ENCODE measurements around the gene CTRB1.

The CTRB1 gene

DNA sequence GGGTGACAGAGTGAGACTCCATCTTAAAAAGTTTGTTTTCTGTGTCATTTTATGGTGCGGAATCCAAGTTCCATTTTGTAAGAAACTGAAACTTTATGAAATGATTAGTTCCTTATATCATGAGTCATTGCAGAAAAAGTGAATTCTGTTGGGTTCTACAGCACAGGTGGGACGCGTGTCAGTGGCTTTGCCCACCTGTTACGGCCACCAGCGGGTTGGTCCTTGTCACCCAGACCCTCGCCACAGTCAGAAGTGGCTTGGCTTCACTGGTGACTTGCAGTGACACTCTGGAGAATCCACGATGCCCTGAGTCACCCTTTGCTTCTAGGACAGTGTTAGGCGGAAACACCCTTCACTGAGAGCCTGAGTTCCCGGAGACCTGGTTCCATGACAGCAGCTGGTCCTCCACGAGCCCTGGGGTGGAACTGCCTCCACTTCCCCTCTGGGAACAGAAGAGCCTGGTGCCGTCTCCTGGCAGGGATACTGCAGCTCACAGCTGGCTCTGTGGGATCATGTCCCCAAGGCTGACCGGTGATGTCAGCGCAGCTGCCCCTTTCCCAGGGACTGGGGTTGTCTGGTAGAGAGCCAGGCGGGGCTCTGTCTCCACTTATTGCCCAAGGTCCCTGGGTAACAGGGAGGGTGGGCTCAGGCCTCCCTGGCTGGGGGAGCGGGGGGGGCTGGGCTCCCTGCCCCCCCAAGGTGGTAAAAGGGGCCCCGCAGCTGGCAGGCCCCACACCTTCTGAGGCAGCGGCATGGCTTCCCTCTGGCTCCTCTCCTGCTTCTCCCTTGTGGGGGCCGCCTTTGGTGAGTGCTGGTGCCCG, at the start of gene CTRB1:
TSS of gene CTRB1 (plus strand) at position 733 of the 821 bp plus-strand sequence. CDS start at position 753, 20 bp downstream.
- in situ Hi-C loops (cut with HindIII; ENCODE audit: low sequenced_read_pairs) = no loop called here

- in situ Hi-C loops (cut with HindIII; ENCODE audit: low sequenced_read_pairs) = no loop called here
Measured at GRCh38 chr16:75169899-75170405, 48.8 kb upstream of the CTRB1 start.

DNA sequence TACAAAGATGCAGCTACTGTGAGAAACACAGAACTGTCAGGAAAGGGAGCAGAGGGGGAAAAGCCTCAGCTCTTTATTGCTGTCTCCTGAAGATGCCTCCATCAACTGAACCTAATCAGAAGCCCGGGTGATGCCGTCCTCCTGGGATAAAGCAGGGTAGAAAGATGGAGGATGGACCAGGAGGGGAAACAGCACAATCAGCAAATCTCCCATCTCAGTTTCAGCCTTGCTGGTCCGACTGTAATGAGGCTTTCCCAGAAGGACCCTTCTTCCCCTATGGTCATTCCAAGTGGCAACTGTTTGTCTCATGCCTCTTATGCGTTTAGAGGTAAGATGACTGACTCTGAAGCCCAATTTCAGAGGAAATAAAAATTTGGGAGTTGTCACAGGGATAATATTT, 46.2 kb upstream of the CTRB1 start:
- in situ Hi-C loops (cut with HindIII; ENCODE audit: low sequenced_read_pairs) = no loop called here

- in situ Hi-C loops (cut with HindIII; ENCODE audit: low sequenced_read_pairs) = loop anchor here (25.0 kb wide), 2 partner anchors 212 to 587 kb away; no protein-coding TSS in a partner anchor
Measured at GRCh38 chr16:75175074-75175473, 43.7 kb upstream of the CTRB1 start.

DNA sequence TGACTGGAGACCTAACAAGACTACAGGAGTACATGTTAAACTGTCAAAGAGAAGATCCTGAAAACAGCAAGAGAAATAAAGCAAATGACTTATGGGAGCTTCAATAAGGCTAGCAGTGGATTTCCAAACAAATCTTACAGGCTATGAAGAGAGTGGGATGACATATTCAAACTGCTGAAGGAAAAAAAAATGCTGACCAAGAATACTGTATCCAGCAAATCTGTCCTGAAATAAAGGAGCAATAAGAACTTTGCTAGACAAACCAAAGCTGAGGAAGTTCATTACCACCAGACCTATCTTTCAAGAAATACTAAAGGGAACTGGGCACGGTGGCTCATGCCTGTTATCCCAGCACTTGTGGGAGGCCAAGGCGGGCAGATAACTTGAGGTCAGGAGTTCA, 41.9 kb upstream of the CTRB1 start:
- in situ Hi-C loops (cut with HindIII; ENCODE audit: low sequenced_read_pairs) = loop anchor here (25.0 kb wide), 2 partner anchors 210 to 585 kb away; no protein-coding TSS in a partner anchor

DNA sequence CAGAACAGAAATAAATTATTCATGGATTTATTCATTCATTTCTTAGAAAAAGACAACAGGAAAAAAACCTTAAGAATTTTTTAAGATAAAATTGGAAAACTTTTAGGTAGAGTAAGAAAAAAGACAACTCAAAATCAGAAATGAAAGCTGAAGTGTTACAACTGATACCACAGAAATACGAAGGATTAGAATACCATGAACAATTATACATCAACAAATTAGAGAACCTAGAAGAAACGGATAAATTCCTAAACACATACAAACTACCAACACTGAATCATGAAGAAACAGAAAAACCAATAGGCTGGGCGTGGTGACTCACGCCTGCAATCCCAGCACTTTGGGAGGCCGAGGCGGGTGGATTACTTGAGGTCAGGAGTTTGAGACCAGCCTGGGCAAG, 39.6 kb upstream of the CTRB1 start:
- in situ Hi-C loops (cut with HindIII; ENCODE audit: low sequenced_read_pairs) = loop anchor here (25.0 kb wide), 2 partner anchors 208 to 583 kb away; no protein-coding TSS in a partner anchor

- in situ Hi-C loops (cut with HindIII; ENCODE audit: low sequenced_read_pairs) = loop anchor here (25.0 kb wide), 2 partner anchors 206 to 581 kb away; no protein-coding TSS in a partner anchor
Measured at GRCh38 chr16:75181630-75182029, 37.2 kb upstream of the CTRB1 start.

DNA sequence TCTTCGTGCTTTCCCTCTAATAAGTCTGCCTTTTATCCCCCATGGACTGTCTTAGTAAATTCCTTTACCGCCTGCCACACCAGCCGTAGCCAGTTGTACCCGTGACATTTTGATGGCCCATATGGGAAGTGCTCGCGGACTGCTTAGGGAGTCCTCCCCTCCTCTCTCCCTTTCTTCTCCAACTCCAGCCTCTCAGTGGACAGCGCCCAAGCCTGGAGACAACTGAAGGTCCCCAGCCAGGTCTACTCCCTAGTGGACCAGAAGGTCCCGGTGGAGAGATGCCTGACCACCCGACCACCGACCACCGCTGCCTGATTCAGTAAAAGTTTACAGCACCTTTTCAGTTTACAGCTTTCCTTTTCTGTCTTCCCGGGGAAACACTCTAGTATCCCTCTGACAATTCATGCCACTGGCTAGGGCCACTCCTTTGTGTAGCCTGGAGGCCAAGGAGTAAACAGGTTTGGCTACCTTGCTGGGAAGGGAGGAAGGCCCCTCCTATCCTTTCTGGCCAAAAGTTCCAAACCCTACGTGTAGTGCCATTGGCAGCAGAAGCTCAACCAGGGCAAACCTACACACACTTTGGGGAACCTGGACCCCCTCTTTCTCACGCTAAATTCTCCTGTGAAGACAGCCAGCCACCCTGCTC, 29.8 kb upstream of the CTRB1 start:
- in situ Hi-C loops (cut with HindIII; ENCODE audit: low sequenced_read_pairs) = loop anchor here (25.0 kb wide), 2 partner anchors 198 to 573 kb away; no protein-coding TSS in a partner anchor

DNA sequence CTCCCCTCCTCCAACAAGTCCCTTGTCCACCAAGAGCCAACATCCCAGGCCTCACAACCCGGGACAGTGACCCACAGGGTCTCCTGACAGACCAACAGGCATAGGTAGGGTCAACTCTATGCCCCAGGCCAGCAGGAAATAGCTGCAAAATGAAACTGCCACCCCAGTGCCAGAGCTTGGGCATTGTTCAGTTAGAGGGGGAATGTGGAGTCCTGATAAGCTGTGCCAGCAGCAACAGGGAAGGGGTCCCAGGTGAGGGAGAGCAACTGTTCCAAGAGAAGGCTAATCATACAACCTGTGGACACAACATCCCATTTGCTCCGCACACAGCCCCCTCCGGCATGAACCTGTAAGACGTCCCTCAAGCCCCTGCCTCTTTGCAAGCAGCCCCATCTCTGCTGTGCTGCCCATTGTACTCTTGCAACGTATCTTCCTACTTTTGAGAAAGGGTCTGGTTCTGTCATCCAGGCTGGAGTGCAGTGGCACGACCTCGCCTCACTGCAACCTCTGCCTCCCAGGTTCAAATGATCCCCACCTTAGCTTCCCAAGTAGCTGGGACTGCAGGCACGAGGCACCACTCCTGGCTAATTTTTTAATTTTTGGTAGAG, 29.0 kb upstream of the CTRB1 start:
- in situ Hi-C loops (cut with HindIII; ENCODE audit: low sequenced_read_pairs) = loop anchor here (25.0 kb wide), 2 partner anchors 198 to 573 kb away; no protein-coding TSS in a partner anchor

DNA sequence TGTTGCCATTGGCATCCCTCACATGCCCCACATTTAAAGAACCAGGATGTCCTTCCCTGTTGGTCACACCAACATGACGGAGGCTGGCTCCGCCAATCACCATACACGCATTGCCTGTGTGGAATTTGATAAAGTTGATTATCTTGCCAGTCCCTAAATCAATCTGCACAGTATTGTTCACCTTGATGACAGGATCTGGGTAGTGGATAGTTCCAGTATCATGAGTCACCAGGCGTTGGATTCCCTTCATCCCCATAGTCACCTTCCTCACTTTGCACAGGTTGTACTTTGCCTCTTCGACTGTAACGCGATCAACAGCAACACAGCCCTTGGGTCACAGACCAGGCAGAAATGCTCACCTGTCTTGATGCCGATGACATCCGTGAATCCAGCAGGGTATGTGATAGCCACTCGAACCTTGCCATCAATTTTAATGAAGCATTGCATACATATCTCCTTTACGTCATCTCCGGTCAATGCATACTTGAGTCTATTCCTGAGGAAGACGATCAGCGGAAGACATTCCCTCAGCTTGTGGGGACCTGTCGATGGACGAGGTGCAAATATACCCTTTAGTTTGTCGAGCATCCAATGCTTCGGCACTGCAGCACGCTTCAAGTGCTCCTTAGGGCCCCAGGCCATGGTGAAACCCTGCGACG, 26.1 kb upstream of the CTRB1 start:
- in situ Hi-C loops (cut with HindIII; ENCODE audit: low sequenced_read_pairs) = loop anchor here (25.0 kb wide), 2 partner anchors 195 to 570 kb away; no protein-coding TSS in a partner anchor

- in situ Hi-C loops (cut with HindIII; ENCODE audit: low sequenced_read_pairs) = loop anchor here (25.0 kb wide), 2 partner anchors 194 to 569 kb away; no protein-coding TSS in a partner anchor
Measured at GRCh38 chr16:75193265-75193650, 25.5 kb upstream of the CTRB1 start.

DNA sequence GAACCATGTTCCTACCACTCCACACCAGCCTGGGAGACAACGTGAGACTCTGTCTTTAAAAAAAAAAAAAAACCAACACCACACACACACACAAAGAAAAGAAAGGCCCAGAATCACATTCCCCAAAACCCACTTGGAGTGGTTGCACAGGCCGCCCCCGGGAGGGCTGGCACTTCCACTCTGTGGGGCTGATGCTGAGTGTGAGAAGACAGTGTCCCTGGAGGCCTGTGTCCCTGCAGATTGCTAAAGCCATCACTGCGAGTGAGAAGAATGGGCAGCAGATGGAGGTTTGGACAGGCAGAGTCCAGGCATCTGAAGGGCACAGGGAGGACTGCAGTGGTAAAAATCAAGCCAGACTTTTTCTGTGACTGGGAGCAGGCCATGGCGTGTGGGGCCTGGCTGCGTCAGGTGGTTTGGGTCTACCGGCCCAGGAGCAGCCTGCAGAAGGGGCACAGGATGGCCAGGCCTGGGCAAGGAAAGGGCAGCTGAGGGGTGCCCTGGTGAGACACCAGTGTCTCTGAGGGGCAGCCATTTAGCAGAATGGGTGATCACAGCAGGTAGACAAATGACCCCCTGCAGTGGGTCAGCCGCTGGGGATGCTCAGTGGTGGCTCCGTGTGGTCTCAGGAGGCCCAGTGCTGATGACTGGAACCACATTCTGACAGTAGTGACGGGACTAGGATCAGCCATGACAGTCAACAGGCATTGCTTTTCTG, 24.9 kb upstream of the CTRB1 start:
- in situ Hi-C loops (cut with HindIII; ENCODE audit: low sequenced_read_pairs) = loop anchor here (25.0 kb wide), 2 partner anchors 193 to 568 kb away; no protein-coding TSS in a partner anchor

GRCh38 chr16:75195811-75196790, 22.7 kb upstream of the CTRB1 start:
- in situ Hi-C loops (cut with HindIII; ENCODE audit: low sequenced_read_pairs) = loop anchor here (25.0 kb wide), 2 partner anchors 191 to 566 kb away; no protein-coding TSS in a partner anchor

GRCh38 chr16:75196836-75197235, 22.0 kb upstream of the CTRB1 start:
- in situ Hi-C loops (cut with HindIII; ENCODE audit: low sequenced_read_pairs) = loop anchor here (25.0 kb wide), 2 partner anchors 190 to 565 kb away; no protein-coding TSS in a partner anchor

DNA sequence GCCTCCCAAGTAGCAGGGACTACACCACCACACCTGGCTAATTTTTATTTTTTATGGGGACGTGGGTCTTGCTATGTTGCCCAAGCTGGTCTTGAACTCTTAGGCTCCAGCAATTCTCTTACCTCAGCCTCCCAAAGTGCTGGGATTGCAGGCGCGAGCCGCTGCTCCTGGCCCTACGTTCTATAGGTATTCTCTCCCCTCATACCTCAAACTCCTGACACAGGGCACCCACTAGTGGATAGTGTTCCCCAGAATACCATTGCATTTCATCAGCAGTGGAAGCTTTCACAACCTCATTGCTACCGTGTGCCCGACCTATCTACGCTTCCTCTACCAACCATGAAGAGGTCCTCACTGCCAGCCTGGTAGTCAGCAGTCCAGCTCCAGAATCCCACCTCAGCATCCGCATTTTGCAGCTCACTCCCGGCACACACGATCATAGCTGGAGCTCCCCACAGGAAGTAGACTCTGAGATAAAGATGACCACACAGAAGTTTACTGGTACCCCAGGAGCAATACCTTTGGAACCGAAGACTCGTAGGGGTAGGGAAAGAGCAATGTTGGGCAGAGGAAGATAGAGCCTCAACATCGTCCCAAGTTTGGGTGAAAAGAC, 21.2 kb upstream of the CTRB1 start:
- in situ Hi-C loops (cut with HindIII; ENCODE audit: low sequenced_read_pairs) = loop anchor here (25.0 kb wide), 2 partner anchors 190 to 565 kb away; no protein-coding TSS in a partner anchor

GRCh38 chr16:75198135-75198600, 20.6 kb upstream of the CTRB1 start:
- in situ Hi-C loops (cut with HindIII; ENCODE audit: low sequenced_read_pairs) = loop anchor here (25.0 kb wide), 2 partner anchors 189 to 564 kb away; no protein-coding TSS in a partner anchor

- in situ Hi-C loops (cut with HindIII; ENCODE audit: low sequenced_read_pairs) = no loop called here
Measured at GRCh38 chr16:75202069-75202590, 16.7 kb upstream of the CTRB1 start.

Measured in DLD1 (cell line).